GM18502 (cell line): ENCODE results near the gene EHMT1.
"Not testable (repeated sequence)": the region's sequence is repeated elsewhere in the genome, so short reads cannot be mapped to it uniquely, and the experiment has no call there.

ENCODE experiments used
- ATAC-seq: cut with Tn5 transposase; IDR thresholded peaks from one replicate; pipeline ENCODE4 v1.9.1; 2021; ENCODE audit warnings: mild to moderate bottlenecking; ENCODE audit not compliant: unreplicated experiment, poor library complexity

EHMT1 gene

GRCh38 chr9:137795156-137795666, 176.4 kb downstream of the EHMT1 start:
- no peak for ATAC-seq

- ATAC-seq: no peak
Measured at GRCh38 chr9:137797206-137798120, 178.7 kb downstream of the EHMT1 start.

- ATAC-seq: no peak
Measured at GRCh38 chr9:137798142-137798541, 179.3 kb downstream of the EHMT1 start.

- ATAC-seq: no peak
Measured at GRCh38 chr9:137798901-137799629, 180.3 kb downstream of the EHMT1 start.

- ATAC-seq: no peak
Measured at GRCh38 chr9:137799630-137799983, 180.8 kb downstream of the EHMT1 start.

GRCh38 chr9:137800196-137801022, 181.6 kb downstream of the EHMT1 start:
- ATAC-seq: no peak

GRCh38 chr9:137801023-137801319, 182.2 kb downstream of the EHMT1 start:
- no peak for ATAC-seq

- no peak for ATAC-seq
Measured at GRCh38 chr9:137802021-137802420, 183.2 kb downstream of the EHMT1 start.

- ATAC-seq: no peak
Measured at GRCh38 chr9:137802521-137803243, 183.9 kb downstream of the EHMT1 start.

GRCh38 chr9:137804908-137805630, 186.3 kb downstream of the EHMT1 start:
- ATAC-seq: no peak

- no peak for ATAC-seq
Measured at GRCh38 chr9:137807721-137808703, 189.2 kb downstream of the EHMT1 start.

- no peak for ATAC-seq
Measured at GRCh38 chr9:137809040-137809576, 190.3 kb downstream of the EHMT1 start.

GRCh38 chr9:137809726-137810450, 191.1 kb downstream of the EHMT1 start:
- ATAC-seq: not testable (repeated sequence)

- ATAC-seq: no peak
Measured at GRCh38 chr9:137811283-137811870, 192.6 kb downstream of the EHMT1 start.

GRCh38 chr9:137812356-137813023, 193.7 kb downstream of the EHMT1 start:
- ATAC-seq: no peak

GRCh38 chr9:137813167-137813566, 194.4 kb downstream of the EHMT1 start:
- ATAC-seq: no peak
